ENCODE results near the gene DYRK3.

Gene DYRK3

GRCh38 chr1:206662396-206663092 lies 27.2 kb downstream of the DYRK3 start:
- no peak for DNase-seq

- no peak for DNase-seq
These were observed 28.0 kb downstream of the DYRK3 start for GRCh38 chr1:206663362-206663761.

GRCh38 chr1:206663832-206664652 lies 28.7 kb downstream of the DYRK3 start:
- peak; percentile 56 for DNase-seq

DNA sequence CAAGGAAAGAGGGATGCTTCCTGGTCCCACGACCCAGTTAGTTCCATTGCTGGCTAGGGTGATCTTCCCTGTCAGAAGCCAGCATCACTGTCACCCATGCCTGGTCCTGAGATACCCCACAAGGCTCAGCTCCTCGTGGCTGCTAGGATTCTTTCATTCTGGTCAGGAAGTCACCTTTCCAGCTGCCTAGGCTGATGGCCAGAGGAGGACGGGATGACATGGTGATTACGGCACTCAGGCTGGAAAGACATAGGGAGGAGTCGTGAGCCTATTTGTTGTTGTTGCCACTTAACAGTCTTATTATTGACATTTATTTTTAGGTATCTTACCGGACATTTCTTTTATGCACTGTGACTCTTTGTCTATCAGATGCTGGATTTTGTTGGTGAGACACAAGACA lies 29.4 kb downstream of the DYRK3 start:
- no peak for DNase-seq

DNA sequence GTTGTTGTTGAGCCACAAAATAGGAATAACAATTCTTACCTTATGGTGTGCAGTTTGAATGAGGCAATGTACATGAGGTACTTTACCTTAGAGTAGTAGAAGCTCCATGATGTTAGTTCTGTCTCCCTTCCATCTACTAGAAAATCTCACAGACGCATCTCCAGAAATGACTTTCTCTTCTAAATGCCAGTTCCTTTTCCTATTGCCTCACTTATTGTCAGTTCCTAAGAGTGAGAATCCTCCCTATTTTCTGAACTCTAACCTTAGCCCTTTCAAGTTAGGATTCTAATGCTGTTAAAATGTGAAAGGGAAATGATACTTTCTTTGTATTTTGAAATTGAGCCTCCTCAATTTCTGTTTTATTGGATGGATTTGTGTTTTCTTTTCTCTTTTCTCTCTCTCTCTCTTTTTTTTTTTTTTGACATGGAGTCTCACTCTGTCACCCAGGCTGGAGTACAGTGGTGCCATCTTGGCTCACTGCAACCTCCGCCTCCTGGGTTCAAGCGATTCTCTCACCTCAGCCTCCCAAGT lies 30.8 kb downstream of the DYRK3 start:
- DNase-seq: no peak

DNA sequence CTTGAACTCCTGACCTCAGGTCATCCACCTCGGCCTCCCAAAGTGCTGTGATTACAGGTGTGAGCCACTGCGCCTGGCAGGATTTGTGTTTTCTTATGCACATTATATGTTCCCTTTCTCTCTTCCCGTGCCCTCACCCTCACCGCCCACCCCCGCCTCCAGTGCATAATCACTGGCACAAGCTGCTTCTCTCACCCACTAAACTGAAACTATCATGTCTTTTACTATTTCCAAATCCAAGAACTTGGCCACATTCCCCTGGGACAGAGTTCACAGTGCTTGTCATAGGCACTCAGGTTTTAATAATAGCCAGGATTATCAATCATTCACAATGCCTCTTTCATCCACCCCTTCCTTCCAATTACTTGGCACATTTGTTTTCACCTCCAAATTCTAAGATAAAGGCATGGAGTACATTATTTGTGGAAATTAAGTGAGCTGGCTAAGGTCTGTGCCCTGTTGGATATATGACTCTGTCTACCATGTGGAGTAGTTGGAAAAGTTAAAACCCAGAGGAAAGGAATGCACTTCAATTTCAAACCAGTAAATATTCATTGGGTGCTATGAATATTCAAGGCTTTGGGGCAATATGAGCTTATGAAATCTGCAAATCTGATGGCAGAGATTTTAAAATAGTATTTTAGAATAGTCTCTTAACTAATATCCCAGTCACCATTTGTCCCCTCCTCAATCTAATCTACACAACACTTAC lies 31.8 kb downstream of the DYRK3 start:
- no peak for DNase-seq

DNA sequence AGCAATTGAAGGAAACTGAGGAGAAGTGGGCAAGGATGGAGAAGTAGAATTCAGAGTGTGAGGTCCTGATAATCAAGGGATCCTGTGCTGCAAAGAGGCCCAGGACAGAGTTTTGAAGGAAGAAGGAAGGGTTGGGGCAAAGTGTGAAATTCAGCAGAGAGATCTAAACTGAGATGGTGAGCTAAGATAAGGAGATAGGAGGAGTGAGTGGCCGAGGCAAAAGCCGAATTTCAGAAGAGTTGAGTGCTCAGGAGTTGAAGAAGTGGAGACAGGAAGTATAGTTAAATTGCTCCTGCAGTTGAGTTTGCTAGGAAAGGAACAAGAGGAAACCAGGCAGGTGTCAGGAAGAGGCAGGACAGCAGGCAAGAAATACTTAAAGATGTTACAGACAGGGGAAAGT lies 33.0 kb downstream of the DYRK3 start:
- DNase-seq: no peak

DNA sequence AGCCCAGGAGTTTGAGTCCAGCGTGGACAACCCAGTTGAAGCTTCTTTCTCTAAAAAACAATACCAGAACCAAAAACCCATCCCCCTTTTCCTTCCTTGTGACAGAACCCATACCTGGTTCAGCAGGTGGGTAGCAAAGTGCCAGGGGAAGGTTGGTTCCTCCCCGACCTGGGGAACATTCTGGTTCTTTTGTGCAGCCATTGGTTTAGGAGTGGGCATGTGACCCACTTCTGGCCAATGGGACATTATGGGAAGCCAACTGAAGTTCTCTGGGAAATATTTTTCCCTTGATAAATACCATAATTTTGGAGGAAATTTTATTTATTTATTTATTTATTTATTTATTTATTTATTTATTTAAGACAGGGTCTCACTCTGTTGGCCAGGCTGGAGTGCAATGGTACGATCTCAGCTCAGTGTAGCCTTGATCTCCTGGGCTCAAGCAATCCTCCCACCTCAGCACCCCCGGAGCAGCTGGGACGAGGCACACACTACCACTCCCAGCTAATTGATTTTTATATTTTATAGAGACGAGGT lies 33.6 kb downstream of the DYRK3 start:
- no peak for DNase-seq

DNA sequence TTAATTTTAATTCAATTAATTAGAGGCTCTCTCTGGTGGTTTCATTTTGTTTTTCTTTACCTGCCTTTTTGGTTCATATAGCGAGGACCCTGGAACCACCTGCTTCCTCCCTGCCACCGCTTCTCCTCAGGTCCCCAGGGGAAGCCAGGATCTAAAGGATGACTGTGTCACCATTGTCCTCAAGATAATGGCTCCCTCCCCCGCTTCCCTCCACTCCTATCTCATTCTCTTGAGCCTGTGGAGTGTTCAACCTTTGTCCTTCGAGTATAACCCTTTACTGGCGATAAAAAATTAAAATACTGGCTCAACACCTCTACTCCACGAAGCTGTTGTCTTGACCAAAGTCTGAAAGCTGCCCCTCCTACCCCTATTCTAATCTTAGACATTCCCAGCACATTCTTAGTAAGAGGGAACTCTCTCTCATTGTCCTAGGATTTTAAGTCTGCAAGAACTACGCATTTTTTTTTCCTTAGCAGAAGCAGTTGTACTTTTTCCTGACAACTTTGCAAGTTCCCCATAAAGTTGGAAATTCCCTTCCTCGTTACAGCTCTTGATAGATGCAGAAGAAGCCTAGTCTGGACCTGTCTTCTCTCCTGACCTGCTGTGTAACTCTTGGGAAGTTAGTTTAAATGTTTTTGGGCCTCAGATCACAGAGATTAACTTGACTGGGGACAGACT lies 36.8 kb downstream of the DYRK3 start:
- no peak for DNase-seq

DNA sequence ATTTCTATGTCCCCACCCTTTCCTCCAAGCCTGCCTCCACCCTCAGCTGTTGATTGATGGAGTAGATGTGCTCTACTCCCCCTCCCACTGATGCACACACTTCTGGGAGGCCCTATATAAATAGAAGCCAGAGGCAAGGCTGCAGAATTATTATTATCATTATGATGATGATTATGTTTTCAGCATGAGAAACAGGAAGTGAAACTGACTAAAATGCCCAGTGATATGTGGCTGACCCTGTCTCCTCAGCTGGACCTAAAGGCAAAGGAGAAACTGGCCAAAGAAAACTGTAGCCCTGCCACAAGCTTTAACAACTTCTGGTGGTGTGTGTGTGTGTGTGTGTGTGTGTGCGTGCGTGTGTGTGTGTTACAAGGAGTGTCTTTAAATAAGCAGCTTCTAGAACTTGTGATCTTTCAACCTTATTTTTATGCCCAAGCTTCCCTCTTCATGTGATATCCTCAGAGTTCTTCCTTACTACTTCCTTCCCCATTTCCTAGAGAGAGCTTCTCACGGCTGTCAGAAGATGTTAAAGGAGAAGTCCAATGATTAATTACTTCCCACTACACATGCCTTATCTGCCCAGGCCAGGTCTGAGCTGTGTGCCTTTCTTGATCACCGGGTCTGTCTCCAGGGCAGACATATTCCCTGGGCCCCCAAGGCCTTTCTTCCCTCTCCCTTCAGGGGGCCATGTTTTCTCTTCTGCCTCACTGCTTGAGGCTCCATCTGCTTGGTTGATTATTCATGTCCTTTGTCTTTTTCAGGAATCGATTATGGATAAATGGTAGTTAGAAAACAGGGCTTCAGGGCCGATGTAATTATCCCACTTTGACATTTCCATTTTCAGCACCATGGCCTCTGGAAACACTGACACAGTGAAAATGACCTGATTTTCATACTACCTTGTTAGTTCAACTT lies 37.8 kb downstream of the DYRK3 start:
- no peak for DNase-seq

- DNase-seq: no peak
These were observed 38.9 kb downstream of the DYRK3 start for GRCh38 chr1:206674236-206674635.

- no peak for DNase-seq
These were observed 39.4 kb downstream of the DYRK3 start for GRCh38 chr1:206674745-206675175.

DNA sequence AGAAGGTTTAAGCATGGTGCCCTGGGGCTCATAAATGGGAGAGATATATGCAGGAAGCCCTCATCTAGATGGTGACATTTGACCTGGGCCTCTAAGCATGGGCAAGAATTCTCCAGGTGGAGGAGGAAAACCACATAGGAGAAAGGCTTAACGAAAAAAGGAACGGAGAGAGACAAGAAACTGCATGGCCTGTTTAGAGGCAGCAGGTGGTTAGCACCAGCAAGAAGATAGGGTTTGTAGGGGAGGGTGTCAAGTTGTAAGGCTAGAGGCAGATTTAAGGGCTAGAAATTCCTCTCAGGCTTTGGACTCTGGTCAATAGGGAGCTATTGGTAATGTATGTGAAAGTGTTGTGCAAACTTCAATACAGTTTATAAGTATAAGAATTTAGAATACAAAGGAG lies 41.2 kb downstream of the DYRK3 start:
- no peak for DNase-seq

DNA sequence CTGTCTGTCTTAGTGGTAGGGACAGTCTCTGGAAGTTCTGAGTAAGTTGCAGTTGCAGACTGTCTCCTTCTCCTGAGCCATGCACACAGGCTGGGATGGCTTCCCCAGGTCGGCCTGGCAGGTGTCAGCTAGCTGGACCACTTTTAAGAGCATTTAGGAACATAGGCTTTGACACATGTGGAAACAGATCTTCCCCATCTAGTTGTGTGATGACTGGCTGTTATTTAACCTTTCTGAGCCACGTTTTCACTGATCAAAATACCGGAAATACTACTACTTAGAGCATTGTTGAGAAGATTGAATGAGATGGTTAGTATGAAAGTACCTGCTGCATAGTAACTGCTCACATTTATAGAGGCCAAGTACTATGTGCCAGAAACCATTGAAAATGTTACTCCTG lies 43.2 kb downstream of the DYRK3 start:
- DNase-seq: no peak

- no peak for DNase-seq
These were observed 44.4 kb downstream of the DYRK3 start for GRCh38 chr1:206679738-206680211.

- no peak for DNase-seq
These were observed 44.9 kb downstream of the DYRK3 start for GRCh38 chr1:206680279-206680678.

- DNase-seq: no peak
These were observed 46.0 kb downstream of the DYRK3 start for GRCh38 chr1:206681359-206681758.

GRCh38 chr1:206682111-206682510 lies 46.8 kb downstream of the DYRK3 start:
- no peak for DNase-seq

GRCh38 chr1:206683313-206683712 lies 48.0 kb downstream of the DYRK3 start:
- no peak for DNase-seq

DNA sequence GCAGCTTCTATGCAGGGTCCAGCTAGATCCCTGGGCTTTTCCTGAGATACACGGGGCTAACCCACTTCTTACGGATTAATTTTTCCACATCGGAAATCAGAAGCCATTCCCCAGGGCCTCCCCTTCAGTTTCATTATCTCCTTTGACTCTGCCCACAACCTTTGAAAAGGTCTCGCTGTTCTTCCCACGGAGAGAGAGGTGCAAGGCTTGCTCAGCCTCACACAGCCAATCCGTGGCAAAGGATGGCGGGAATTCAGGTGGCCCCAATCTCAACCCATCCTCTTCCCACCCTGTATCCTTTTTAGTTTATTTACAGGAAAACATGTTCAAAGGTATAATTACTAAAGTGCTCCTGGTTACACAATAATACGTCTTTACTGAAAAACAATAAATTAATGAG lies 48.7 kb downstream of the DYRK3 start:
- DNase-seq: no peak

Measured in activated CD4-positive, alpha-beta T cell treated with anti-CD3 and anti-CD28 coated beads for 1 hour (primary cell).